HTERT RPE-1 (cell line): ENCODE results near the gene MLN.

Experiments used
- in situ Hi-C: fragments of 300-500 bp; cut with MboI; formaldehyde crosslinking; loops from 4 replicates; pipeline ENCODE4 v1.14.3; 2020; ENCODE audit warnings: low sequenced_read_pairs

MLN gene

GRCh38 chr6:33790379-33790778 lies 13.4 kb downstream of the MLN start:
- in situ Hi-C loops = no loop called here

GRCh38 chr6:33789550-33789895 lies 14.3 kb downstream of the MLN start:
- in situ Hi-C loops = no loop called here

- in situ Hi-C loops = no loop called here
Observed at GRCh38 chr6:33788694-33789549, 14.9 kb downstream of the MLN start, which contains the start of gene LEMD2. Gene LEMD2, minus strand, starts transcription at chr6:33789130. Its CDS starts 14 bp downstream, at chr6:33789116.

GRCh38 chr6:33787954-33788693 lies 15.7 kb downstream of the MLN start:
- in situ Hi-C loops = no loop called here

- in situ Hi-C loops = no loop called here
Observed at GRCh38 chr6:33787346-33787953, 16.4 kb downstream of the MLN start.

- in situ Hi-C loops = no loop called here
Observed at GRCh38 chr6:33786736-33787135, 17.1 kb downstream of the MLN start.

GRCh38 chr6:33785778-33786177 lies 18.0 kb downstream of the MLN start:
- in situ Hi-C loops = no loop called here

- in situ Hi-C loops = no loop called here
Observed at GRCh38 chr6:33784787-33785186, 19.0 kb downstream of the MLN start.

GRCh38 chr6:33783781-33784520 lies 19.9 kb downstream of the MLN start:
- in situ Hi-C loops = no loop called here

GRCh38 chr6:33782561-33782960 lies 21.2 kb downstream of the MLN start:
- in situ Hi-C loops = no loop called here

GRCh38 chr6:33781131-33781975 lies 22.4 kb downstream of the MLN start:
- in situ Hi-C loops = no loop called here

GRCh38 chr6:33779895-33780294 lies 23.9 kb downstream of the MLN start:
- in situ Hi-C loops = no loop called here

- in situ Hi-C loops = no loop called here
Observed at GRCh38 chr6:33779290-33779689, 24.5 kb downstream of the MLN start.

- in situ Hi-C loops = no loop called here
Observed at GRCh38 chr6:33778444-33779121, 25.2 kb downstream of the MLN start.

GRCh38 chr6:33777398-33778388 lies 26.1 kb downstream of the MLN start:
- in situ Hi-C loops = no loop called here

- in situ Hi-C loops = no loop called here
Observed at GRCh38 chr6:33776764-33777163, 27.0 kb downstream of the MLN start.

GRCh38 chr6:33776186-33776585 lies 27.6 kb downstream of the MLN start:
- in situ Hi-C loops = no loop called here

GRCh38 chr6:33774774-33775173 lies 29.0 kb downstream of the MLN start:
- in situ Hi-C loops = no loop called here
